Liver (tissue), 9 donors: Measurements from ENCODE around the gene TEX36. TPM values are rescaled to one million over a fixed set of nuclear protein-coding genes. Genes with fewer than 3 reads are reported as not detected.

Experiments
- DNase-seq: peaks from one replicate; pipeline ENCODE4 v3.0.0-alpha.2; 2017; ENCODE audit warnings: low spot score
- H3K27ac ChIP-seq, 2 donors: one replicate each; pipeline ENCODE4 v1.7.0; 2013; ENCODE audit warnings: inconsistent platforms in 2 of 2, low read length in 2 of 2, control low read depth in 1 of 2, low read depth in 1 of 2, mild to moderate bottlenecking in 1 of 2
- H3K27me3 ChIP-seq, 4 donors: one replicate each; pipeline versions ENCODE4 v1.6.1 to v1.7.0; 2013; ENCODE audit warnings: low read length in 3 of 4, inconsistent platforms in 1 of 4, mild to moderate bottlenecking in 1 of 4, moderate library complexity in 1 of 4; ENCODE audit not compliant: control insufficient read depth in 4 of 4, insufficient read depth in 4 of 4
- H3K36me3 ChIP-seq, 4 donors: one replicate each; pipeline versions ENCODE4 v1.6.1 to v1.7.0; 2013; ENCODE audit warnings: low read length in 3 of 4, mild to moderate bottlenecking in 3 of 4, low read depth in 1 of 4, moderate library complexity in 1 of 4; ENCODE audit not compliant: control insufficient read depth in 4 of 4, insufficient read depth in 3 of 4
- H3K4me1 ChIP-seq, 4 donors: one replicate each; pipeline versions ENCODE4 v1.6.1 to v1.7.0; 2013; ENCODE audit warnings: low read length in 3 of 4, mild to moderate bottlenecking in 3 of 4, moderate library complexity in 1 of 4; ENCODE audit not compliant: control insufficient read depth in 4 of 4, insufficient read depth in 4 of 4
- H3K4me3 ChIP-seq, 3 donors: one replicate each; pipeline versions ENCODE4 v1.6.1 to v1.7.0; 2013; ENCODE audit warnings: low read length in 3 of 3, control low read depth in 1 of 3, low read depth in 1 of 3, mild to moderate bottlenecking in 1 of 3
- H3K9ac ChIP-seq, 2 donors: one replicate each; pipeline ENCODE4 v1.7.0; 2013; ENCODE audit warnings: low read length in 2 of 2, mild to moderate bottlenecking in 2 of 2, moderate library complexity in 2 of 2, control low read depth in 1 of 2, low read depth in 1 of 2
- H3K9me3 ChIP-seq, 4 donors: one replicate each; pipeline versions ENCODE4 v1.6.1 to v1.7.0; 2013; ENCODE audit warnings: low read length in 3 of 4; ENCODE audit not compliant: control insufficient read depth in 4 of 4
- ATF3 ChIP-seq: IDR thresholded peaks from 2 replicates; pipeline ENCODE4 v1.6.1; 2016; ENCODE audit warnings: antibody characterized with exemption
- CTCF ChIP-seq: fragments of 150-350 bp; IDR thresholded peaks from 2 replicates; pipeline ENCODE4 v1.5.1; 2017; ENCODE audit warnings: improper control_type of control experiment, low read depth, low read length; ENCODE audit not compliant: missing input control
- EGR1 ChIP-seq, 2 donors: IDR thresholded peaks; 2 replicates each; pipeline ENCODE4 v1.6.1; 2016 to 2018; ENCODE audit warnings: antibody characterized with exemption in 2 of 2, low read depth in 2 of 2
- FOXA1 ChIP-seq: IDR thresholded peaks from 2 replicates; pipeline ENCODE4 v1.6.1; 2016; ENCODE audit warnings: antibody characterized with exemption
- FOXA2 ChIP-seq: IDR thresholded peaks from 2 replicates; pipeline ENCODE4 v1.6.1; 2016; ENCODE audit warnings: antibody characterized with exemption
- GABPA ChIP-seq, 2 donors: IDR thresholded peaks in 1 of 2; conservative IDR thresholded peaks in 1 of 2; 2 replicates each; pipeline ENCODE4 v1.6.1; 2016; ENCODE audit warnings: antibody characterized with exemption in 2 of 2, mild to moderate bottlenecking in 1 of 2, moderate library complexity in 1 of 2
- HNF4A ChIP-seq, 2 donors: conservative IDR thresholded peaks; 2 replicates each; pipeline ENCODE4 v1.6.1; 2016; ENCODE audit warnings: antibody characterized with exemption in 2 of 2, mild to moderate bottlenecking in 2 of 2
- HNF4G ChIP-seq: IDR thresholded peaks from 2 replicates; pipeline ENCODE4 v1.6.1; 2016; ENCODE audit warnings: antibody characterized with exemption
- JUND ChIP-seq, 2 donors: IDR thresholded peaks; 2 replicates each; pipeline ENCODE4 v1.6.1; 2016; ENCODE audit warnings: antibody characterized with exemption in 2 of 2
- NR2F2 ChIP-seq: IDR thresholded peaks from 2 replicates; pipeline ENCODE4 v1.6.1; 2016; ENCODE audit warnings: antibody characterized with exemption
- RAD21 ChIP-seq, 2 donors: IDR thresholded peaks; 2 replicates each; pipeline ENCODE4 v1.6.1; 2016; ENCODE audit warnings: antibody characterized with exemption in 2 of 2, mild to moderate bottlenecking in 2 of 2
- REST ChIP-seq: IDR thresholded peaks from 2 replicates; pipeline ENCODE4 v1.6.1; 2016; ENCODE audit warnings: antibody characterized with exemption, mild to moderate bottlenecking
- RXRA ChIP-seq, 2 donors: IDR thresholded peaks; 2 replicates each; pipeline ENCODE4 v1.6.1; 2017 to 2018; ENCODE audit warnings: antibody characterized with exemption in 2 of 2, mild to moderate bottlenecking in 1 of 2
- SP1 ChIP-seq: IDR thresholded peaks from 2 replicates; pipeline ENCODE4 v1.6.1; 2018; ENCODE audit warnings: antibody characterized with exemption, mild to moderate bottlenecking
- TAF1 ChIP-seq: conservative IDR thresholded peaks from 2 replicates; pipeline ENCODE4 v1.6.1; 2016; ENCODE audit warnings: antibody characterized with exemption, mild to moderate bottlenecking
- ZBTB33 ChIP-seq: IDR thresholded peaks from 2 replicates; pipeline ENCODE4 v1.6.1; 2016; ENCODE audit warnings: antibody characterized with exemption
- WGBS: extraction: QIAGEN DNeasy Blood & Tissue Kit; methylation state at CpG from one replicate; pipeline ENCODE4 v1.1.7; 2013; 5-methylcytosine and 5-hydroxymethylcytosine counted together
- polyA plus RNA-seq, 2 donors: library from polyadenylated mRNA; stranded (reverse) in 1 of 2; unstranded in 1 of 2; fragments of 200-250 nt in 1 of 2; fragments of >200 nt in 1 of 2; fragmentation: Nextera tagmentation in 1 of 2; extraction: Ambion mirVana in 1 of 2; gene quantifications; one replicate each; pipeline versions ENCODE4 v1.2.1 to v1.2.3, GENCODE V29; 2013 to 2015
- total RNA-seq, 2 donors: library from RNA; depleted of rRNA; stranded (reverse); fragments of >200 nt; gene quantifications; one replicate each; pipeline ENCODE4 v1.2.3, GENCODE V29; 2014
- donor health status: healthy.
- donor health status: healthy.
- donor health status: healthy.
- donor health status: healthy.
- donor health status: healthy.

TEX36 gene
- total and polyA plus RNA-seq, 4 donors, result not detected

GRCh38 chr10:125628104-125629049 lies 54.6 kb downstream of the TEX36 start (continued):
- no peak for TF ChIP-seq ATF3
- TF ChIP-seq FOXA2, result no peak

GRCh38 chr10:125627646-125628045 lies 55.3 kb downstream of the TEX36 start:
- no peak overlapping the region for H3K27ac ChIP-seq
- TF ChIP-seq REST (no peak), JUND (IDR thresholded peaks at IDR 0.05) (no peak), EGR1 (IDR thresholded peaks at IDR 0.05; ENCODE audit: low read depth in 2 of 2) (no peak), CTCF (no peak), FOXA1 (no peak), NR2F2 (no peak), FOXA2 (no peak), RXRA (IDR thresholded peaks at IDR 0.05) (no peak), HNF4A (conservative IDR thresholded peaks at IDR 0.05) (no peak), ZBTB33 (no peak), SP1 (no peak), ATF3 (no peak), TAF1 (no peak), HNF4G (no peak), GABPA (IDR thresholded peaks at IDR 0.05 in 1 of 2, conservative IDR thresholded peaks at IDR 0.05 in 1 of 2) (no peak), RAD21 (IDR thresholded peaks at IDR 0.05) (no peak)
- H3K27me3 ChIP-seq, result peaks cover 0 to 6% (median 2%) of the 10 kb centered on the region in 4 donors
- H3K9ac ChIP-seq, result no peak overlapping the region
- no peak overlapping the region for H3K4me3 ChIP-seq
- no peaks in the 10 kb centered on the region for H3K4me1 ChIP-seq
- WGBS, result 79% methylated on average over 4 of the region's 4 CpGs
- H3K36me3 ChIP-seq, result no peaks in the 10 kb centered on the region
- DNase-seq, result no peak
- H3K9me3 ChIP-seq, result no peaks in the 10 kb centered on the region
